Keratinocyte (primary cell): ENCODE results near the gene ADAMTS16.

Source experiments
- CTCF ChIP-seq, 3 experiments: IDR thresholded peaks in 1 of 3; conservative IDR thresholded peaks in 1 of 3; optimal IDR thresholded peaks in 1 of 3; 2 replicates in 2 of 3; 3 replicates in 1 of 3; pipeline versions ENCODE3 to v1.5.1; 2011; ENCODE audit warnings: low read length in 3 of 3, mild to moderate bottlenecking in 3 of 3, moderate library complexity in 2 of 3, control low read depth in 1 of 3, inconsistent platforms in 1 of 3; ENCODE audit not compliant: insufficient read depth in 2 of 3; ENCODE audit errors: extremely low read depth in 1 of 3
- EZH2 ChIP-seq: IDR thresholded peaks from one replicate; pipeline ENCODE4 v1.6.1; 2012; ENCODE audit warnings: inconsistent platforms, mild to moderate bottlenecking, low read length, moderate library complexity

GRCh38 chr5:5335700-5336264, 195.7 kb downstream of the ADAMTS16 start:
- TF ChIP-seq CTCF (optimal IDR thresholded peaks at IDR 0.05 in 1 of 3, IDR thresholded peaks at IDR 0.05 in 1 of 3, conservative IDR thresholded peaks at IDR 0.05 in 1 of 3; ENCODE audit: extremely low read depth in 1 of 3, insufficient read depth in 2 of 3, low read length in 3 of 3) (no peak), EZH2 (no peak)
